HG02571 (cell line): Measurements from ENCODE around the gene CAP1.
"Not testable (repeated sequence)": the region's sequence is repeated elsewhere in the genome, so short reads cannot be mapped to it uniquely, and the experiment has no call there.

Experiments used
- ATAC-seq: cut with Tn5 transposase; IDR thresholded peaks from one replicate; pipeline ENCODE4 v1.9.1; 2021; ENCODE audit warnings: mild to moderate bottlenecking, moderate library complexity; ENCODE audit not compliant: unreplicated experiment

The CAP1 gene

GRCh38 chr1:40030528-40031135 is 9.9 kb upstream of the CAP1 start:
- no peak for ATAC-seq

- no peak for ATAC-seq
Observed at GRCh38 chr1:40032240-40032891, 8.2 kb upstream of the CAP1 start.

DNA sequence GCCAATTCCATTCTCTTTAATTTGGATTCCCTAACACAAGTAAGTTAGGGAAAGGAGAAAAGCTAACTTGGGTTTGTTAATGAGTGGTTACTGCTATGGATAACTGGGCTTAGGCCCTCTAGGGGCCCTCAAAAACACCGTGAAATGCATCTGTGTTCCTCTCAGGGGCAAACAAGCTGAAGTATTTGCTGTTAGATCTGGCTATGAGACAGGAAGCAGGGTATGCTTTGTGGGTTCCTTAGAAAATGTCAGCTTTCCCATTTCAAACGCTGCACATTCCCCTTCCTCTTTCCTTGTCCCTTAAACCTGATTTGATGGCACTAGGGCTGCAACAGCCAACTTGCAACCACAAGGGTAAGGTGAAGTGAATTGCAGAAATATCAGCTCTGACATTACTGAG is 5.7 kb upstream of the CAP1 start:
- ATAC-seq = no peak

- no peak for ATAC-seq
Observed at GRCh38 chr1:40036574-40036973, 4.0 kb upstream of the CAP1 start.

- ATAC-seq = not testable (repeated sequence)
Observed at GRCh38 chr1:40037254-40037653, 3.3 kb upstream of the CAP1 start.

DNA sequence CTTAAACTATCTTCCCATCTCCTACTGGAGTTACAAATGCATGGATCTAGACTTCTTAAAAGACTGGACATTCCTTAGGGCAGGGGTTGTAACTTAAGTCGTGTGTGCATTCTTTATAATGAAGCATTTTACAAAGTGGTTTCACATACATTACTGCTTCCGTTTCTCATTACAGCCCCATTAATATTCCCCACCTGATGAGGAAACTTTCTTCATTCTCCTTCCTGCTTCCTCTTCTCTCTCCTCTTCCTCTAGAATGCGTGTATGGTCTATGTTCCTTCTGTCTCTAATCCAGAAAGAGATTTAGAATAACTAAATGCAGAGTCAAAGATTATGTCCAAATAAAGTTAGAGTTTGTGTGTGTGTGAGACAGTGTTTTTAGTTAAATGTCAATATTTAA is 1.8 kb upstream of the CAP1 start:
- ATAC-seq = no peak

GRCh38 chr1:40039245-40039756 is 1.2 kb upstream of the CAP1 start:
- no peak for ATAC-seq

DNA sequence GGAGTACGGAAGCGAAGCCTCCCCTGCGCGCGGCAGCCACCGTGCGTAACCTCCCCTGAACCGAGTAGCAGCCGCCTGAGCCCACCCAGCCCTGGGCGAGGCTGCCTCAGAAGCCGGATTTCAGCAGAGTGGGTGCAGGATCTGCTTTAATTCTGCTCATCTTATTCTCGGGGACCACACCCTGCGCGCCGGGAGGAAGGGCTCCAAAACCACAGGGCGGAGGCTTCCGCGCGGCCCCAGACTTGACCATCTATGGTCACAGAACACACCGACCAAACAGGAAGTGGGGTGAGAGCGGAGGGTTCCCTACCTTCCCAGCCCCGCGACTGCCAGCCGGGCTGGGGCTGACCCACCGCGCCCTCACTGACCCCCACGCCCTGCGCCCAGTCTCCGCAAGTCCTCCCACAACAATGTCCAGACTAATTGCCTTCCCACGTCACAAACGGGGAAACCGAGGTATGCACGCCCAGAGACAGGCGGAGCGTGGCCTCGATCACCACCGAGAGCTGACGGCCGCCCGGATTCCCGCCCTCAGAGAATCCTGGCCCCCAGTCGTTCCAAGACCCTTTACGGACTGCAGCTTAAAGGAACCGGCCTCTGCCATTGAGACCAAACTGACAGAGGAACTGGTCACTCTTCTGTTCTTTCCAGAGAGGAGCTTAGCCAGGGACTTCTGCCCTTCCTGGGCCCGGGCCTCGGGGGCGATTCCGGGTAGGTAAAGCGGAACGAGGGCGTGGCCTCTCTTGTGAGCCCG is 595 bp upstream of the CAP1 start:
- ATAC-seq = peak; percentile 56

DNA sequence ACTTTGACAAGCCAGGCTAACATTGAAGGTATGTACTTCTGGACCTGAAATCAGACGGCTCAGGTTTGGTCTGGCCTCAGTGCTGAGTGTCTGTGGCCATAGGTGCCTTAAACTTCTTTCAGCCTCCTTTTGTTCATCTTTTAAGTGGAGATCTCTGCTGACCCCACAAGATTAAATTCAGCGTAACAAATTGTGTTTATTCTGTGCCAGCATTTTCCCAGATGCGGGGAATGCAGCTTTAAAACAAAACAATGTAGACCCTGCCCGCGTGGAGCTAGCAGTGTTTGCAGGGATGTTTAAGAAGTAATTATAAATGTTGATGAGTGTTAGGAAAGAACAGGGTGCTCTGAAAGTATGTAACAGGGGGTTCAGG is 923 bp downstream of the CAP1 start:
- no peak for ATAC-seq

DNA sequence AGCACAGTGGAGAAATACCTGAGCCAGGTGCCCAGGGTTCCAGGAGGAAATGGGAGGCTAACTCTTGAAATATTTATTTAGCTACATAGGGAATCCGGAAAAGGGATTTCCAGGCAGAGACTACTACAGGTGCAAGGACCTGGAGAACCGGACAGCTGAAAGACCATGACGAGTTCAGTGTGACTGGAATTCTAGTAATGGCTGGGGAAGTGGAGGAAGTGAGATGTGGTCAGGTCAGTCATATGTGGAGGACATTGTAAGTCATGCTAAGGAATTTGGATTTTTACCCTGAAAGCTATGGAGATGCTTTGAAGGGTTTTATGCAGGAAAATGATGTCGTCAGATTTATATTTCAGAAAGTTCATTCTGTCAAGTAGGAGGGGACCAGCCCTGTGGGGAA is 1.8 kb downstream of the CAP1 start:
- ATAC-seq = no peak

DNA sequence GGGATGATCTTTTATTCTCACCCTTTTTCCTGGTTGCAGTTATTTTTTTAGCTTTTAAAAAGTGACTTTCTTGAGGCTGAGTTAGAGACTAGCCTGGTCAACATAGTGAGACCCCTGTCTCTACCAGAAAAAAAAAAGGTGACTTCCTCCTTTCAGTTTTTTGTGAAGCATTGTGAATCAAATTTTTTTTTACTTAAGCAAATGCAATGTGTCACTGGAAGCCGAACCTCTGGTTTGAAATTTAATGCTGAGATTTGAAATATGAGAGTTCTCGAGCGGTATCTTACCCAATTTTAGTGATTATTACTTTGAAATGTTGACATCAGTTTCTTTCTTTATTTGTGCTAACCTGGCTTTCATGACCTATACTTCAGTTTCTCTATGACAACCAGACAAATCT is 3.6 kb downstream of the CAP1 start:
- ATAC-seq = no peak

DNA sequence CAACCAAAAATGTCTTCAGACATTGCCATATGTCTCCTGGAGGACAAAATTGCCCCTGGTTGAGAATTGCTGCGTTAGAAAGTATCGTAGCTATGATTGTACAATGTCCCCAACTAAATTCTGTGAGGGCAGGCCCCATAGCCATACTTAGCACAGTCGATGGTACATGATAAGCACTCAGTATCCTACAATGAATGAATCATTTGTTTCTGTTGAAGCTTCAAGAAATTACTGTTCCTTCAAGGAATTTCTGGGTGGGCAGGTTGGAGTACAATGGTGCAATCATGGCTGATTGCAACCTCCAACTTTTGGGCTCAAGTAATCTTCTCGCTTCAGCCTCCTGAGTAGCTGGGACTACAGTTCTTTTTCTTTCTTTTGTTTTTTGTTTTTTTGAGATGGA is 4.7 kb downstream of the CAP1 start:
- ATAC-seq = no peak

- ATAC-seq = no peak
Observed at GRCh38 chr1:40045766-40046165, 5.2 kb downstream of the CAP1 start.

DNA sequence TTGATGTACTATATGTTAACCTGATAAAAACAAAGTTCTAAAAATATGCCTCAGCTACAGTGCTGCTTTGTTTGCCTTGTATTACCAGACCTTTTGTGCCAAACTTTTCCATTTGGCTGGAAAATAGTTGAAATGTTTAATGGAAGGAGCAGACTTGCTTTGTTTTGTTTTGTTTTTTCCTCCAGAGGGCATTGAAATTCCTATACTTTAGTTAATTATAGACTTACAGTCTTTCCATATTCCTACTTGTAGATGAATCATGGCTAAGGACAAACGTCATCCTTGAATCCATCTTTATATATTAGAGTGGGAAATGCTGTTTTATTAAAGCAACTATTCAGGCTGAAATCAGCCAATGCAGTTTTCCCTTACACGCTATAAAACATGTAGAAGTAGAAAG is 6.7 kb downstream of the CAP1 start:
- ATAC-seq = no peak

GRCh38 chr1:40047769-40048168 is 7.2 kb downstream of the CAP1 start:
- no peak for ATAC-seq

- no peak for ATAC-seq
Observed at GRCh38 chr1:40049725-40050124, 9.2 kb downstream of the CAP1 start.

DNA sequence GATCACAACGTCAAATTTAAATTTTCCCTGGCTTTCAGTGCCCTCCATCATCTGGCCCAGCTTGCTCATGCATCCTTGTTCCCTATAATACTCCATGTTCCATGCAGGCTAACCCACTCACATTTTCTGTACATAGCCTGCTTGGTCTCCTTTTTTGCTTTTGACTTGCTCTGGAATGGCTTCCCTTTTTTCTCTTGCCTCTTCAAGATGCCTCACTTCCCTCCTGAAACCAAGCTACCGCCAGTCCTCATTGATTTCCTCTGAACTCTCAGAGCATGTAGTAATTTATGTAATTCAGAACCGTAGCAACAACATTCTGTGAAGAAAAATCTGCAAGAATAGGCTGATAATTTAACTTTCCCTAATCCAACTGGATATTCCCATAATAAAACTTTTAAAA is 10.3 kb downstream of the CAP1 start:
- no peak for ATAC-seq

- no peak for ATAC-seq
Observed at GRCh38 chr1:40053138-40053887, 12.8 kb downstream of the CAP1 start.

DNA sequence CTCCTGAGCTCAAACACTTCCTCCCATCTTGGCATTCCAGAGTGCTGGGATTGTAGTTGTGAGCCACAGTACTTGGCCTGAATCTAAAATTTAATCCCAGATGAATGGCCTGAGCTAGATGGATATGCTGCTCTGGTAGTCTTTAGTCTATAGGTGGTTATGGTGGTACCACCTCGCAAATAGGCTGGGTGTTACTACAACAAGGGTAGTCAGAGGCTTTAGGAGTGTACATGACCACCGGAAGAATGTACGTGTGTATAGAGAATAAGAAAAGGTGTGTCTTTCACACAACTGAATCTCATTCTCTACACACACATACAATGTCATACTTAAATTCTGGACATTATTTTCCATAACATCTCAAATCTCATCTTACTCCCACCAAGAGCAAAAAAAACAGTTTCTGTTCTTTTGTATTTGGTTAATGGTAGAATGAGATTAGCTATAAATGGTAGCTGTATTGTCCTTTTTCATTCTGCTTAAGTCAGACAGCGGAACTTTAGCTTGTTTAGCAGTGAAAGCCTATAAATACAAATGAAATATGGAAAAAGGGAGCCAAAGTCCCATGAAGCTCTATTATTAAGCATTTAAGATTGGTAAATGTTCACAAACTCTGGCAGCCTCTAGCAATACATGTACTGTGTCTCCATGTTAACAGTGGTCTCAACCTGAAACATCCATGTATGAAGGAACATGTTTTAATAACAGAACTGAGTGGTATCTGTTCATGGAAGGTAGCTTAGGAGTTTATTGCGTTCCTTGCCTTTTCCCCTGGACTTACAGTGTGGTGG is 16.2 kb downstream of the CAP1 start:
- ATAC-seq = no peak

GRCh38 chr1:40057310-40058030 is 16.9 kb downstream of the CAP1 start:
- ATAC-seq = no peak
